B cell (primary cell): ENCODE measurements around the gene CEP55.

ENCODE experiments used
- CTCF ChIP-seq: fragments of 200-600 bp; IDR thresholded peaks from one replicate; pipeline ENCODE4 v1.8.0; 2022; ENCODE audit warnings: antibody characterized with exemption, mild to moderate bottlenecking
- EZH2 ChIP-seq: IDR thresholded peaks from 2 replicates; pipeline ENCODE4 v1.6.1; 2012; ENCODE audit warnings: borderline replicate concordance, low read depth, mild to moderate bottlenecking, moderate library complexity, low read length; ENCODE audit not compliant: insufficient read depth, poor library complexity, severe bottlenecking

- TF ChIP-seq EZH2 (no peak), CTCF (no peak)
Measured at GRCh38 chr10:93516006-93516380, 19.6 kb downstream of the CEP55 start.
